Stimulated activated CD4-positive, alpha-beta T cell treated with anti-CD3 and anti-CD28 coated beads, Interleukin-4, amount 100 ng/mL, for 48 hours (primary cell): Measurements from ENCODE around the gene PTGR1.
"Not testable (repeated sequence)": the region's sequence is repeated elsewhere in the genome, so short reads cannot be mapped to it uniquely, and the experiment has no call there.

ENCODE experiments used
- DNase-seq, 2 donors: peaks; one replicate each; pipeline ENCODE4 v3.0.0-alpha.2; 2020; ENCODE audit warnings: low read depth in 2 of 2

PTGR1 gene

GRCh38 chr9:111599092-111599954, at the start of gene PTGR1:
Gene PTGR1, minus strand, starts transcription at chr9:111599647. Its CDS starts 2,225 bp downstream, at chr9:111597422.
- DNase-seq, result peak; percentile 10 to 16

GRCh38 chr9:111649016-111649415, 49.6 kb upstream of the PTGR1 start:
- no peak for DNase-seq

GRCh38 chr9:111648066-111648465, 48.6 kb upstream of the PTGR1 start:
- DNase-seq, result no peak

GRCh38 chr9:111646417-111646816, 47.0 kb upstream of the PTGR1 start:
- no peak for DNase-seq

DNA sequence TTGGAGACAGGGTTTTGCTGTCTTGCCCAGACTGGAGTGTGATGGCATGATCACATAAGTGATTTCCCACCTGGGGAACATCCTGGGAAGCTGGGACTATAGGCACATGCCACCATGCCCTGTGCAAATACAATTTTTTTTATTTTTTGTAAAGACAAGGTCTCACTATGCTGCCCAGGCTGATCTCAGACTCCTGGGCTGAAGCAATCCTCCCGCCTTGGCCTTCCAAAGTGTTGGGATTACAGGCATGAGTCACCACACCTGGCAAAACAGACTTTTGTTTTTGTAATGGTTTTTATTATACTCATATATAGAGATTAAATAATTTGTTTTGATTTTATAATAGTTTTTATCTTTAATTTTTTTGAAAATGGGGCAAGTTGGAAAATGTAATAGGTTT, 46.4 kb upstream of the PTGR1 start:
- DNase-seq, result no peak

- no peak for DNase-seq
Observed at GRCh38 chr9:111644195-111644772, 44.8 kb upstream of the PTGR1 start.

GRCh38 chr9:111637421-111637950, 38.0 kb upstream of the PTGR1 start:
- no peak for DNase-seq

DNA sequence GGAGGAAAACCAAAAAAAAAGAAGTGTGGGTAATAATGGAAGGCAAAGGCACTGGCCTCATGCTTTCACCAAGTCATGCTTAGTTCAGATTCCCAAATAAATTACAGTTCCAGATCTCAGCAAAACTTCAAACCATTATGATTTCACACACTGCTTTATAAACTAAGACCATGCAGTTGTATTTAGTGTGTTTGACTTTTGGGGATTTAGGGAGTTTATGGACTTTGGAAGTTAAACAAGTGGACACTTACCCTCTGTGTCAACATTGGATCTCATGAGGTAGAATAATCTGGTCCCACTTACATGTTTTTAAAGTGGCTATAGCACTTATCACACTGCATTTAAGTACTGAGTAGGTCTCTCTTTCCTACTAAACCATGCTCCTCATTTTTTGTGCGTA, 35.4 kb upstream of the PTGR1 start:
- no peak for DNase-seq

DNA sequence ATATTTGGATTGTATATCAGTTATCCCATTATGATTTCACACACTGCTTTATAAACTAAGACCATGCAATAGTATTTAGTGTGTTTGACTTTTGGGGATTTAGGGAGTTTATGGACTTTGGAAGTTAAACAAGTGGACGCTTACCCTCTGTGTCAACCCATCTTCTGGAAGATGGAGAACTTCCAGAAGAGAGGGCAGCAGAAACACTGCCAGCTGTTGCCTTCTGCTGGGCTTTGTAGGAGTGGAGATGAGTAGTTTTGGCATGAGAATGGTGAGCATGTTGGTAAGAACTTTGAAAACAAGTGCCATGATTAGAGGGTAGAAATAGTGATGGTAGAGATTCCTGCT, 33.9 kb upstream of the PTGR1 start:
- no peak for DNase-seq

- no peak for DNase-seq
Observed at GRCh38 chr9:111632695-111633388, 33.4 kb upstream of the PTGR1 start.

DNA sequence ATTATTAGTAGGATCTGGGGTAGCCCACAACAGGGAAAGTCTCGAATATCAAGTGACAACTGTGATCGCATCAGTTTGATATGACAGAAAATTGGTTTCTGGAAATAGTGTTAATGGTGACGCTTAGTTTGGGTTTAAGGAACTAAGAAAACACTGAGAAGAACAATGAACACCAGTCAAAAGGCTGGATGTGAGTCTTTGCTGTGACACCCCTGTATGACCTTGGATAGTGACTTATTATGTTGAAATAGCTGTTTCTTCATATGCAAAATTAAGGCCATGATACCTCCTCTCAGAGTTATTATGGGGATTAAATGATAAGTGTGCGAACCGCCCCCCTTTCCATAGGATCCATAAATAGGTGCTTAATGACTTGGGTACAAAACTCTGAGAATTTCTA, 32.6 kb upstream of the PTGR1 start:
- DNase-seq, result no peak

GRCh38 chr9:111631214-111631971, 31.9 kb upstream of the PTGR1 start, which contains the start of gene DNAJC25:
Gene DNAJC25, plus strand, starts transcription at chr9:111631334. Its CDS starts 74 bp downstream, at chr9:111631408.
- peak; percentile 91 to 94 for DNase-seq

DNA sequence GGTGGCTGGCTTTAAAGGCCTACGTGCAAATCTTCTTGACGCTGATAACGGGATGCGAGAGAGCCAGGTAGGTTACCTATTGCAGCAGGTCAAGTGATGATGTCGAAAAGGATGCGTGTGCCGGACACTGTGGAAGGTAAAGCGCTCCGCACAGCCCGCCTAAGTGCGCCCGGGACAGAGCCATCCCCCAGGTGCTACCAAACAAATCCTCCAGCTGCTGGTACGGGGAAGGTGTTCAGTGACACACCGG, 31.4 kb upstream of the PTGR1 start:
- no peak for DNase-seq

- DNase-seq, result no peak
Observed at GRCh38 chr9:111630182-111630963, 30.9 kb upstream of the PTGR1 start.

DNA sequence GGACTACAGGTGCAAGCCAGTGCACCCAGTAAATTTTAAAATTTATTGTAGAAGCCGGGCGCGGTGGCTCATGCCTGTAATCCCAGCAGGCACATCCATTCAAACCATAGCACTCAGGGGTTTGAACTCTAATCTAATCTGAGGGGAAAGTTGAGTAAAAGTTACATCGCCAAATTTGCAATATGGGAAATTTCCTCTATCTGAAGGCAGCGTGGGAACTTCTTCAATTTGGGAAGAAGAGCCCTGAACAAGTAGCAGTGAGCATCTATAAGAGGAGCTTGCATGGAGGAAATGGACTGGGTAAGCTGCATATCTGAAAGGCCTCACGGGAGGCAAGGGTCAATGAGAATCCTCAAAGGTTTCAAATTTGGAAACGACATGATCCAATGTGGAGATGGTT, 29.0 kb upstream of the PTGR1 start:
- DNase-seq, result no peak

GRCh38 chr9:111627260-111627963, 28.0 kb upstream of the PTGR1 start:
- no peak for DNase-seq

GRCh38 chr9:111622626-111623025, 23.2 kb upstream of the PTGR1 start:
- no peak for DNase-seq

DNA sequence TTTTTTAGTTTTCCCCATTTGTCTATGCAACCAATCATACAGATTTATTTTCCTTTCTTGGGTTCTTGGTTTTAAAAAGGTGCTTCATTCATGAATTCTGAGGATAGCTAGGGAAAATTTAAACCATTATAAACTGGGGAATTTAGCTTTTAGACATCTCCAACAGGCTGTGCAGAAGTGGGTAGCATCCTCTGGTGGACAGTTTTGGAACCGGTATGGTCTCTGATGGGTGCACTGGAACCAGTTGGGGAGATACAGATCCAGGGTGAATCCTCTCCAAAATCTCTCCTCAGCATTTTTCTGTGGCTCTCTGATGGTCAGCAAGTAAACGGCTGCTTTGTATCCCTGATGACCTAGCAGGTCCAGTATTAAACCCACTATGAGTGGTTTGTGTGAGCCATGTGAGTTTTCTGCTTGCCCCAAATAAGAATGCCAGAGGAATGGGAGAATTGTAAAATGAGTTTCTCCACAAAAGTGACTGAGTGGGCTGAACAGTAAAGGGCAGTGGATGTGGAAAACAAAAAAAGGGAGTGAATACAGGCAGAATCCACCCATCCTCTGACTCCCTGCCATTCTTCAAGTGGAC, 22.5 kb upstream of the PTGR1 start:
- peak in 1 of 2 donors; percentile 23 for DNase-seq

GRCh38 chr9:111617349-111617748, 17.9 kb upstream of the PTGR1 start:
- not testable (repeated sequence) for DNase-seq

DNA sequence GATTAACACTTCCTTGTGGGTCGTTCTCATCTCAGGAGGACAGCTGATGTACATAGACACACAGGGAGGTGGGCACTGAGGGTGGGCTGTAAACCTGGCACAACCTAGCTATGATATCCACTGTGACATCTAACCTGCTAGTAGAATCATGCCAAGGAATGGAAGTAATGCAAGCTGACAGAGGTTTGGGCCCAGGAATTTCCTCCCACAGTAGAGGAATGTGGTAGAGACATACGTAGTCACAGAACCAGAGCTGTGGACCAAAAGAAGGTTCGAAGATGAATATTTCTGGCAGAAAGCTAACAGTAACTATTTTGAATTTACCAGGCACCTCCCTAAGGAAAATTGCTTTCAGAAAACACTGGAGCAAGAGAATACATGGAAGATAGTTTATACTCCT, 16.5 kb upstream of the PTGR1 start:
- DNase-seq, result no peak
